KOPT-K1 (cell line): ENCODE measurements around the gene CATSPERB.
"Not testable (repeated sequence)": the region's sequence is repeated elsewhere in the genome, so short reads cannot be mapped to it uniquely, and the experiment has no call there.

ENCODE experiments used
- H3K27ac ChIP-seq: fragments of 200-600 bp; sonication (generic); 2 replicates; pipeline ENCODE4 v1.5.1; 2016; ENCODE audit warnings: antibody characterized with exemption, mild to moderate bottlenecking, low read depth, low read length; ENCODE audit not compliant: poor library complexity, severe bottlenecking
- H3K36me3 ChIP-seq: fragments of 200-600 bp; sonication (generic); 2 replicates; pipeline ENCODE4 v1.5.1; 2017; ENCODE audit warnings: antibody characterized with exemption, mild to moderate bottlenecking, low read length, moderate library complexity; ENCODE audit not compliant: insufficient read depth
- H3K9me3 ChIP-seq: fragments of 200-600 bp; sonication (generic); 2 replicates; pipeline ENCODE4 v1.5.1; 2017; ENCODE audit warnings: antibody characterized with exemption, low read length, mild to moderate bottlenecking; ENCODE audit not compliant: insufficient read depth, poor library complexity, severe bottlenecking

Gene CATSPERB

GRCh38 chr14:91554535-91555332 lies 177.2 kb downstream of the CATSPERB start:
- peaks cover 7% of the 10 kb centered on the region for H3K9me3 ChIP-seq
- H3K27ac ChIP-seq: no peak overlapping the region
- no peaks in the 10 kb centered on the region for H3K36me3 ChIP-seq

- no peaks in the 10 kb centered on the region for H3K36me3 ChIP-seq
- H3K27ac ChIP-seq: no peak overlapping the region
These were observed 183.8 kb downstream of the CATSPERB start for GRCh38 chr14:91548108-91548507.

GRCh38 chr14:91545946-91546716 lies 185.8 kb downstream of the CATSPERB start:
- H3K9me3 ChIP-seq: peaks cover 11% of the 10 kb centered on the region
- no peak overlapping the region for H3K27ac ChIP-seq
- H3K36me3 ChIP-seq: no peaks in the 10 kb centered on the region

More at GRCh38 chr14:91548108-91548507, 183.8 kb downstream of the CATSPERB start:
- H3K9me3 ChIP-seq: no peaks in the 10 kb centered on the region

GRCh38 chr14:91545204-91545603 lies 186.7 kb downstream of the CATSPERB start:
- Histone ChIP-seq H3K36me3 (no peaks in the 10 kb centered on the region), H3K27ac (no peak overlapping the region), H3K9me3 (peaks cover 17% of the 10 kb centered on the region)

- H3K27ac ChIP-seq: no peak overlapping the region
- no peaks in the 10 kb centered on the region for H3K36me3 ChIP-seq
- H3K9me3 ChIP-seq: peaks cover 21% of the 10 kb centered on the region
These were observed 195.6 kb downstream of the CATSPERB start for GRCh38 chr14:91536327-91536726.

GRCh38 chr14:91534059-91534458 lies 197.8 kb downstream of the CATSPERB start:
- not testable (repeated sequence) for H3K9me3 ChIP-seq, H3K36me3 ChIP-seq, H3K27ac ChIP-seq

GRCh38 chr14:91533623-91534022 lies 198.3 kb downstream of the CATSPERB start:
- no peak overlapping the region for H3K27ac ChIP-seq

More at GRCh38 chr14:91533623-91534022, 198.3 kb downstream of the CATSPERB start:
- Histone ChIP-seq H3K9me3 (no peaks in the 10 kb centered on the region), H3K36me3 (no peaks in the 10 kb centered on the region)
